ENCODE data around the gene SCFD2. TPM values are rescaled to one million over a fixed set of nuclear protein-coding genes. Genes with fewer than 3 reads are reported as not detected.

Gene SCFD2
- total RNA-seq, 1 donor from 2014 or later, result 16.2 TPM

DNA sequence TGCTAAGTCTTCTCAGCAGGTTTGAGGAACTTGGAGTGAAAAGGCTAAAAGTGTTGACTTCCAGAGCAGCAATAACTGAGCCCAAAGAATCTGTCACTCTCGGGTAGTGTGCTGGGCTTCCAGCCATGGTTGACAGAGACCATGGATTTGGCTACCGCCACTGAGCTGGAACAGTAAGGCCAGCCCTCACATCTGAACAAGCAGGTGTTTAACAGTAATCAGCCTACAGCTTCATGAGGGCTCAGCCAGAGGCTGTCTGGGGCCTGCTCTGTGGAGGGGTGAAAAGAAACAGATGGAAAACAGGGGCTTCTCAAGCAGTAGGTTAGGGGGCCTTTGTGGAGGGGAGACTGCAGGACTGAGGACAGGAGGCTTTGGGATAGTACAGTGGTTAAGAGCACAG, 488.8 kb downstream of the SCFD2 start:
- no peak overlapping the region for H3K27ac ChIP-seq (ENCODE audit: low read depth, low read length)
- no peak overlapping the region for H3K4me3 ChIP-seq (ENCODE audit: low read length in 3 of 3)

DNA sequence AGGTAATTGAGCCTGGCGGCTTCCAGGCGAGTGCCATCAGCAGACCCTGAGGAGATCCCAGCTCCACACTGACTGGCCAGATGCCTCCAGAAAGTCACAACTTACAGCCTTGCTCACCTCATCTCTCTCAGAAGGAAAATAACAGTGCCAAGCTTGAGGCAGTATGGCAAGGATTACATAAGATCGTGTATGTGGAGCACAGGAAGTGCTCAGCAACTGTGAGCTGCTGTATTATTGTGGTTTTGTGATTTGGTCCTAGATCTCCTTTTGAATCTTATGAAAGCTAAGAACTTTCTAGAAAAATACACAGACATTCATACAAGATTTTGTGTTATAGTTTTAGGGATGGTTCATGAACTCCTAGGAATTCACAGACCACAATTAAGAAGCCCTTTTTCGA, 489.8 kb downstream of the SCFD2 start:
- H3K4me3 ChIP-seq (ENCODE audit: low read length in 3 of 3), result no peak overlapping the region
- H3K36me3 ChIP-seq (ENCODE audit: control insufficient read depth in 3 of 3, insufficient read depth in 3 of 3, low read length in 3 of 3), result no peaks in the 10 kb centered on the region
- H3K27ac ChIP-seq (ENCODE audit: low read depth, low read length), result no peak overlapping the region
- H3K9ac ChIP-seq (ENCODE audit: low read depth in 1 of 3, low read length in 3 of 3), result no peak overlapping the region
- H3K4me1 ChIP-seq (ENCODE audit: control insufficient read depth in 3 of 3, insufficient read depth in 3 of 3, low read length in 3 of 3), result peaks cover 6 to 13% (median 9%) of the 10 kb centered on the region in 3 donors
- no peaks in the 10 kb centered on the region for H3K27me3 ChIP-seq (ENCODE audit: control insufficient read depth in 3 of 3, insufficient read depth in 3 of 3, low read length in 3 of 3)
- H3K9me3 ChIP-seq (ENCODE audit: control insufficient read depth in 3 of 3, low read length in 3 of 3), result no peaks in the 10 kb centered on the region

More for the DNA sequence above, 488.8 kb downstream of the SCFD2 start:
- Histone ChIP-seq H3K36me3 (ENCODE audit: control insufficient read depth in 3 of 3, insufficient read depth in 3 of 3, low read length in 3 of 3) (no peaks in the 10 kb centered on the region), H3K27me3 (ENCODE audit: control insufficient read depth in 3 of 3, insufficient read depth in 3 of 3, low read length in 3 of 3) (no peaks in the 10 kb centered on the region), H3K4me1 (ENCODE audit: control insufficient read depth in 3 of 3, insufficient read depth in 3 of 3, low read length in 3 of 3) (peaks cover 6 to 13% (median 9%) of the 10 kb centered on the region in 3 donors), H3K9me3 (ENCODE audit: control insufficient read depth in 3 of 3, low read length in 3 of 3) (no peaks in the 10 kb centered on the region), H3K9ac (ENCODE audit: low read depth in 1 of 3, low read length in 3 of 3) (peak overlapping the region in 1 of 3 donors; percentile 10)

DNA sequence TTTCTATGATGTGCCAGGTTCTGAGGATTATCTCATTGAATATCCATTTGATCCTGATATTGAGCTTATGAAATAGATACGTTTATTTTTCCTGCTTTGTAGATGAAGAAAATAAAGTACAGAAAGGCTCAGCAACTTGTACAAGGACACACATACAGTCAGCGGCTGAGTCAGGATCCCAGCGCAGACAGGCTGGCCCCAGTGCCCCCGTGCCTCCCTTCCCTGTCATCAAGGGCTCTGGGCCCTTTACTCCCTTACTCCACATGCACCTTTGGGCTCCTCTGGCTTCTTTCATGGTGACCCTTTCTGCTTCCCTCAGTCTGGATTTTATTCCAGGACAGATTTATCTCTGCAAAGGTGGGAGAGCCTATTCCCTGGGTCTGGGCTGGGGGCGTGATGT, 490.9 kb downstream of the SCFD2 start:
- Histone ChIP-seq H3K4me3 (ENCODE audit: low read length in 3 of 3) (no peak overlapping the region), H3K9me3 (ENCODE audit: control insufficient read depth in 3 of 3, low read length in 3 of 3) (no peaks in the 10 kb centered on the region), H3K27me3 (ENCODE audit: control insufficient read depth in 3 of 3, insufficient read depth in 3 of 3, low read length in 3 of 3) (no peaks in the 10 kb centered on the region), H3K4me1 (ENCODE audit: control insufficient read depth in 3 of 3, insufficient read depth in 3 of 3, low read length in 3 of 3) (peaks cover 10 to 18% (median 14%) of the 10 kb centered on the region in 3 donors), H3K9ac (ENCODE audit: low read depth in 1 of 3, low read length in 3 of 3) (no peak overlapping the region), H3K36me3 (ENCODE audit: control insufficient read depth in 3 of 3, insufficient read depth in 3 of 3, low read length in 3 of 3) (no peaks in the 10 kb centered on the region), H3K27ac (ENCODE audit: low read depth, low read length) (no peak overlapping the region)

DNA sequence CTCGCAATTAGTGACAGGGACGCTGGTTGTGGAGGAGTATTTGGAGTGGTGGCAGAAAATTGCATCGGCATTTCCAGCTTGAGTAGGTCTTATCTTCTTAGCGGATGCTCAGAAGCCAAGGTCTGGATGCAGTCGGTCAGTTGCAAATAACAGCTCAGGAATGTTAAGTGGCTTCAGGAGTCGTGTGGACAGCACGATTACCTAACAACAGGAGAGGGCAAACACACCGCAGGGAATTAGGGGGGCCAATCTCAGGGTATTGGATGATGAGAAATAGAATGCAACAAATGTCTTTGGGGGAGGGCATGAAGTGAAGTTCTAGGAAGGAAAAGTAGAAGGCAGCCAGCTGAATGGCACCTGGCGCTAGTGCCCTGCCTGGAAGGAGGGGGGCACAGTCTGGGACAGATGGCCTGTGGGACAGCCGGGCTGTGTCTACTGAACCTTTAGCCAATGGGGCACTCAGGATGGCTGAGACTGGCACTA, 492.0 kb downstream of the SCFD2 start:
- Histone ChIP-seq H3K9ac (ENCODE audit: low read depth in 1 of 3, low read length in 3 of 3) (no peak overlapping the region), H3K4me1 (ENCODE audit: control insufficient read depth in 3 of 3, insufficient read depth in 3 of 3, low read length in 3 of 3) (peaks cover 20 to 28% (median 24%) of the 10 kb centered on the region in 3 donors), H3K27ac (ENCODE audit: low read depth, low read length) (no peak overlapping the region), H3K36me3 (ENCODE audit: control insufficient read depth in 3 of 3, insufficient read depth in 3 of 3, low read length in 3 of 3) (no peaks in the 10 kb centered on the region), H3K4me3 (ENCODE audit: low read length in 3 of 3) (no peak overlapping the region), H3K27me3 (ENCODE audit: control insufficient read depth in 3 of 3, insufficient read depth in 3 of 3, low read length in 3 of 3) (no peaks in the 10 kb centered on the region), H3K9me3 (ENCODE audit: control insufficient read depth in 3 of 3, low read length in 3 of 3) (no peaks in the 10 kb centered on the region)

DNA sequence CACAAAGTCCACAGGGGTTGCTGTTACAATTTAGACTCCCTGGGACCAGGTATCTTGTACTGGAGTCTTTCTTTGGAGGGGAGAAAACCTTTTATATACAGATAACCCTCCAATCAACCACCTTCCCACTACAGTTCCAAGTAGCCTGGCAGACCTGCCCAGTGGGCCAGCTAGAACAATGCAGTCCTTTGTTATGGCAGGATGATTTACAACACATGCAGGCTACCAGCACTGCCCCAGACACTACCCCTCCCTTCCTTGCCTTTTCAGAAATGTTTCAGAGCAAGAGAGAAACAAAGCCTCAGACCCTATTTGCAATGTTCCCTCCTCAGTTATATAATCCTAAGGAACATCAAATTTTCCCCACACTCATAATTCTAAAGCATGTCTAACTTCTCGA, 492.7 kb downstream of the SCFD2 start:
- Histone ChIP-seq H3K9me3 (ENCODE audit: control insufficient read depth in 3 of 3, low read length in 3 of 3) (no peaks in the 10 kb centered on the region), H3K9ac (ENCODE audit: low read depth in 1 of 3, low read length in 3 of 3) (no peak overlapping the region), H3K4me3 (ENCODE audit: low read length in 3 of 3) (no peak overlapping the region), H3K36me3 (ENCODE audit: control insufficient read depth in 3 of 3, insufficient read depth in 3 of 3, low read length in 3 of 3) (no peaks in the 10 kb centered on the region), H3K27ac (ENCODE audit: low read depth, low read length) (no peak overlapping the region), H3K4me1 (ENCODE audit: control insufficient read depth in 3 of 3, insufficient read depth in 3 of 3, low read length in 3 of 3) (peaks cover 28 to 36% (median 30%) of the 10 kb centered on the region in 3 donors), H3K27me3 (ENCODE audit: control insufficient read depth in 3 of 3, insufficient read depth in 3 of 3, low read length in 3 of 3) (no peaks in the 10 kb centered on the region)

DNA sequence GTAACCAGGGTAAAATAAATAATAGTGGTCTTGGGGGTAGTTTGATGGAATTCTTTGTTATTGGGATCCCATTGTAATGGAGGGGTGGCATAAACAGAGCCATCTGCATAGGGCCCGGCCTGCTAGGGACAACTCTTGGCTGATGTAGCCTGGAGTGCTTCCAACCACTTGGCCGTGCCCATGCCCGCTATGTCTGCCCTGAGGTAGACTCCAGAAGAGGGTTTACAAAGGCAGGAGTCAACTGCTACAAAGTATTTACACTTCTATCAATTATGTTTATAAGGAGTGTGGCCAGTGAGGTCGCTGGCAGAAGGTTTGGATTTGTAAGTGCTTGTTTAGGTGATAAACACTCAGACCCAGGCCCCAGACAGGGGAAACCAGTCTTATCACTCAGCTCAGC, 495.6 kb downstream of the SCFD2 start:
- no peak overlapping the region for H3K4me3 ChIP-seq (ENCODE audit: low read length in 3 of 3)
- H3K4me1 ChIP-seq (ENCODE audit: control insufficient read depth in 3 of 3, insufficient read depth in 3 of 3, low read length in 3 of 3), result peaks cover 25 to 33% (median 26%) of the 10 kb centered on the region in 3 donors
- H3K27me3 ChIP-seq (ENCODE audit: control insufficient read depth in 3 of 3, insufficient read depth in 3 of 3, low read length in 3 of 3), result no peaks in the 10 kb centered on the region
- H3K27ac ChIP-seq (ENCODE audit: low read depth, low read length), result no peak overlapping the region
- H3K9ac ChIP-seq (ENCODE audit: low read depth in 1 of 3, low read length in 3 of 3), result no peak overlapping the region
- H3K9me3 ChIP-seq (ENCODE audit: control insufficient read depth in 3 of 3, low read length in 3 of 3), result no peaks in the 10 kb centered on the region
- H3K36me3 ChIP-seq (ENCODE audit: control insufficient read depth in 3 of 3, insufficient read depth in 3 of 3, low read length in 3 of 3), result peaks cover 0 to 5% (median 2%) of the 10 kb centered on the region in 3 donors

DNA sequence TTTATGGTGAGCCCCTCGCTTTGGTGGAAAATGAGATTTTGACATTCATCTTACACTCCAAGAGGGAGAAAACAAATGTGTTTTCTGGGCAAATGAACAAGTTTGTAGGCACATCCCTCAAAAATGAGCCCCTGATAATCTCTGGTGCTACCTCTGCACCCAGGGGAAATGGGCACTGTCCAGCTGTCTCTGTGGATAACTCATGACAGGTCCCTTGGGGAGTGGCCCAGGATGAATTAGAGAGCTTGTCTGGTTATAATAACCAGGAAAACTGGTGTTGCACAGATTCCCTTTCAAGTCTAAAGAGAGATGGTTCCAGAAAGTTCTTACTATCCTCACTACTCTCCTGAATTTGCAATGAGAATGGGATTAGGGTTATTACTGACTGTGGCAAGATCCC, 496.2 kb downstream of the SCFD2 start:
- H3K4me1 ChIP-seq (ENCODE audit: control insufficient read depth in 3 of 3, insufficient read depth in 3 of 3, low read length in 3 of 3), result peaks cover 26 to 37% (median 29%) of the 10 kb centered on the region in 3 donors
- peak overlapping the region in 2 of 3 donors; percentile 55 to 62 for H3K4me3 ChIP-seq (ENCODE audit: low read length in 3 of 3)
- no peaks in the 10 kb centered on the region for H3K27me3 ChIP-seq (ENCODE audit: control insufficient read depth in 3 of 3, insufficient read depth in 3 of 3, low read length in 3 of 3)
- no peaks in the 10 kb centered on the region for H3K9me3 ChIP-seq (ENCODE audit: control insufficient read depth in 3 of 3, low read length in 3 of 3)
- H3K27ac ChIP-seq (ENCODE audit: low read depth, low read length), result peak overlapping the region; percentile 15
- peaks cover 0 to 5% (median 2%) of the 10 kb centered on the region in 3 donors for H3K36me3 ChIP-seq (ENCODE audit: control insufficient read depth in 3 of 3, insufficient read depth in 3 of 3, low read length in 3 of 3)
- peak overlapping the region in 1 of 3 donors; percentile 61 for H3K9ac ChIP-seq (ENCODE audit: low read depth in 1 of 3, low read length in 3 of 3)

DNA sequence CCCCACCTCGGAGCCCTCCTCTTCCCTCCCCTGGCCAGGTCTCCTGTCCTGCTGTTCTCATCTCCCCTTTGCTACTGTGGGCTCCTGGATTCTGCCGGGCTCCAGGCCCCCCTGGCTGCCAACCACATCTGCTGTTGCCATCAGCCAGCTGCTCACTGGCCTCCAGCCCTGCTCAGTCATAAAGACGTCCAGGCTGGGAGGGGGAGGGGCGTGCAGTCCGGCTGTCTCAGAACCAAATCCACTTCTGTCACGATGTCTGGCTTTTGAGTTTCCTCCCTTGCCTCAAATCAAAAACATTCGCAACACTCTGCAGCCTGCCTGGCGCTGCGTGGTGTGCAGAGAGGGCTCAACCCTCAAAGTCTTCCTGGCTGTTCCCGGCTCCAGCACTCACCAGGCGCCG, 496.7 kb downstream of the SCFD2 start:
- no peaks in the 10 kb centered on the region for H3K27me3 ChIP-seq (ENCODE audit: control insufficient read depth in 3 of 3, insufficient read depth in 3 of 3, low read length in 3 of 3)
- H3K9me3 ChIP-seq (ENCODE audit: control insufficient read depth in 3 of 3, low read length in 3 of 3), result no peaks in the 10 kb centered on the region
- peaks cover 0 to 5% (median 2%) of the 10 kb centered on the region in 3 donors for H3K36me3 ChIP-seq (ENCODE audit: control insufficient read depth in 3 of 3, insufficient read depth in 3 of 3, low read length in 3 of 3)
- H3K27ac ChIP-seq (ENCODE audit: low read depth, low read length), result peak overlapping the region; percentile 15
- peak overlapping the region in 1 of 3 donors; percentile 61 for H3K9ac ChIP-seq (ENCODE audit: low read depth in 1 of 3, low read length in 3 of 3)
- peak overlapping the region in 2 of 3 donors; percentile 55 to 62 for H3K4me3 ChIP-seq (ENCODE audit: low read length in 3 of 3)
- H3K4me1 ChIP-seq (ENCODE audit: control insufficient read depth in 3 of 3, insufficient read depth in 3 of 3, low read length in 3 of 3), result peaks cover 26 to 36% (median 29%) of the 10 kb centered on the region in 3 donors

DNA sequence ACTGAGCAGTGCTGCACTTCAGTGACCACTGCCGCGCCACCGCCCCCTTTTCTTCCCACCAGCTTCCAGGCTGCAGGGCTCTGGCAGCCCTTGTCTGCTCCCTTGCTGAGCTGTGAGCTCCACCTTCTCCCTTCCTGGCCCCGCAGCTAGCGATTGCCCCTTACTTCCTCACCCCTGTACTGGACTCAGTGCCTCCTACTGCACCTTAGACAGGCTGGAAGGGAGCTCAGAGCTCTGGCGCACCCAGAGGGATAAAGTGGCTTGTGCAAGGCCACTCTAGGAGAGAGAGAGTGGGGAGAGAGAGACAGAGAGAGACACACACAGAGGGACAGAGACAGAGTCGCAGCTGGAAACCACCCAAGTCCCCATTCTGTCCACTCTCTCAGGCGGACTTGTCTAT, 497.7 kb downstream of the SCFD2 start:
- H3K36me3 ChIP-seq (ENCODE audit: control insufficient read depth in 3 of 3, insufficient read depth in 3 of 3, low read length in 3 of 3), result peaks cover 0 to 5% (median 2%) of the 10 kb centered on the region in 3 donors
- H3K4me3 ChIP-seq (ENCODE audit: low read length in 3 of 3), result no peak overlapping the region
- no peak overlapping the region for H3K27ac ChIP-seq (ENCODE audit: low read depth, low read length)
- H3K27me3 ChIP-seq (ENCODE audit: control insufficient read depth in 3 of 3, insufficient read depth in 3 of 3, low read length in 3 of 3), result no peaks in the 10 kb centered on the region
- H3K9me3 ChIP-seq (ENCODE audit: control insufficient read depth in 3 of 3, low read length in 3 of 3), result no peaks in the 10 kb centered on the region
- H3K9ac ChIP-seq (ENCODE audit: low read depth in 1 of 3, low read length in 3 of 3), result no peak overlapping the region
- peaks cover 26 to 34% (median 29%) of the 10 kb centered on the region in 3 donors for H3K4me1 ChIP-seq (ENCODE audit: control insufficient read depth in 3 of 3, insufficient read depth in 3 of 3, low read length in 3 of 3)

DNA sequence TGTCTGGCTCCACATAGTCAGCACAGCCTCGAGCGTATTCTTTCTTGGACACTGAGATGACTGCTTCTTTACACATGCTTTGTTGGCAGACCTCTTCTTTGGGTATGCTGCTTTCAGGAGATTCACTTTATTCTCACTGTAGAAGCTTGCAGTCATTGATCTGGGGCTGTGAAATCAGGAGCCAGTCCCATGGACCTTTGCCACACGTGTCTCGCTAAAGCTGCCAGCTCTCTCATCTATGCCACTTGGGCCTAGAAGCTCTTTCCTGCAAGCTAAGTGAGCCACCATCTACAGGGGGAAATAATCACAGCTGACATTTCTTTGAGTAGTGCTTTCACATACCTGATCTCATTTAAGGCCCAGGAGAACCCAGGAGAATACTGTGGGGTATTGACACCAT, 498.7 kb downstream of the SCFD2 start:
- H3K4me3 ChIP-seq (ENCODE audit: low read length in 3 of 3), result no peak overlapping the region
- H3K9me3 ChIP-seq (ENCODE audit: control insufficient read depth in 3 of 3, low read length in 3 of 3), result no peaks in the 10 kb centered on the region
- H3K27me3 ChIP-seq (ENCODE audit: control insufficient read depth in 3 of 3, insufficient read depth in 3 of 3, low read length in 3 of 3), result peaks cover 0 to 6% (median 3%) of the 10 kb centered on the region in 3 donors
- H3K36me3 ChIP-seq (ENCODE audit: control insufficient read depth in 3 of 3, insufficient read depth in 3 of 3, low read length in 3 of 3), result peaks cover 0 to 5% (median 2%) of the 10 kb centered on the region in 3 donors
- no peak overlapping the region for H3K27ac ChIP-seq (ENCODE audit: low read depth, low read length)
- peaks cover 33 to 43% (median 38%) of the 10 kb centered on the region in 3 donors for H3K4me1 ChIP-seq (ENCODE audit: control insufficient read depth in 3 of 3, insufficient read depth in 3 of 3, low read length in 3 of 3)
- no peak overlapping the region for H3K9ac ChIP-seq (ENCODE audit: low read depth in 1 of 3, low read length in 3 of 3)
